GM12875 (cell line): ENCODE data around the gene TNN.

Source experiments
- H3K4me3 ChIP-seq: one replicate; pipeline ENCODE4 v1.5.1; 2011; ENCODE audit warnings: low read depth, low read length, control low read depth
- TF ChIP-seq, protein P1 (sequence below): IDR thresholded peaks from 2 replicates; pipeline ENCODE4 v1.5.1; 2011; ENCODE audit warnings: low read depth, mild to moderate bottlenecking, control low read depth, inconsistent platforms, low read length, moderate library complexity, borderline replicate concordance; ENCODE audit not compliant: insufficient read depth

The TNN gene

DNA sequence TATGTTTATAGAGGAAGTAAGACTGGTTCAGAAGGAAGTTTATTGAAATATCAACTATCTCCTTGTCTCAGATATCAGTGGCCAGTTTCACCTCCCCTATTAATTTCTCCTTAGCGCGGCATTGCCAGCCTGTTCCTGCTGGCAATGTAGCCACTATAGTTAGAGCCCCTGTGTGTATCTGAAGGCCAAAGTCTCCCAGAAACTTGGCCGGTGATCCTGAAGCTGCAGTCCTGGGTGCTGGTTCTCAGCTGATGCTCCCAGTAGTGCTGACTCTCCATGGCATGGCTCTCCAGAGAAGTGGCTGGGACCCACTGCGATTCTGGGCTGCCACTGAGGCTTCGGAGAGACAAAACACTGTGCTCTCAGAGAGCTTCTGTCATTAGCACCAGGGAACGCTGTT lies 59.9 kb downstream of the TNN start:
- TF ChIP-seq, protein P1, sequence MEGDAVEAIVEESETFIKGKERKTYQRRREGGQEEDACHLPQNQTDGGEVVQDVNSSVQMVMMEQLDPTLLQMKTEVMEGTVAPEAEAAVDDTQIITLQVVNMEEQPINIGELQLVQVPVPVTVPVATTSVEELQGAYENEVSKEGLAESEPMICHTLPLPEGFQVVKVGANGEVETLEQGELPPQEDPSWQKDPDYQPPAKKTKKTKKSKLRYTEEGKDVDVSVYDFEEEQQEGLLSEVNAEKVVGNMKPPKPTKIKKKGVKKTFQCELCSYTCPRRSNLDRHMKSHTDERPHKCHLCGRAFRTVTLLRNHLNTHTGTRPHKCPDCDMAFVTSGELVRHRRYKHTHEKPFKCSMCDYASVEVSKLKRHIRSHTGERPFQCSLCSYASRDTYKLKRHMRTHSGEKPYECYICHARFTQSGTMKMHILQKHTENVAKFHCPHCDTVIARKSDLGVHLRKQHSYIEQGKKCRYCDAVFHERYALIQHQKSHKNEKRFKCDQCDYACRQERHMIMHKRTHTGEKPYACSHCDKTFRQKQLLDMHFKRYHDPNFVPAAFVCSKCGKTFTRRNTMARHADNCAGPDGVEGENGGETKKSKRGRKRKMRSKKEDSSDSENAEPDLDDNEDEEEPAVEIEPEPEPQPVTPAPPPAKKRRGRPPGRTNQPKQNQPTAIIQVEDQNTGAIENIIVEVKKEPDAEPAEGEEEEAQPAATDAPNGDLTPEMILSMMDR: no peak

GRCh38 chr1:175128523-175128922 lies 60.9 kb downstream of the TNN start:
- TF ChIP-seq, protein P1: no peak
- H3K4me3 ChIP-seq: no peak overlapping the region

More for the DNA sequence above, 59.9 kb downstream of the TNN start:
- H3K4me3 ChIP-seq: no peak overlapping the region

- no peak overlapping the region for H3K4me3 ChIP-seq
- TF ChIP-seq, protein P1: no peak
Observed at GRCh38 chr1:175129182-175129581, 61.5 kb downstream of the TNN start.

DNA sequence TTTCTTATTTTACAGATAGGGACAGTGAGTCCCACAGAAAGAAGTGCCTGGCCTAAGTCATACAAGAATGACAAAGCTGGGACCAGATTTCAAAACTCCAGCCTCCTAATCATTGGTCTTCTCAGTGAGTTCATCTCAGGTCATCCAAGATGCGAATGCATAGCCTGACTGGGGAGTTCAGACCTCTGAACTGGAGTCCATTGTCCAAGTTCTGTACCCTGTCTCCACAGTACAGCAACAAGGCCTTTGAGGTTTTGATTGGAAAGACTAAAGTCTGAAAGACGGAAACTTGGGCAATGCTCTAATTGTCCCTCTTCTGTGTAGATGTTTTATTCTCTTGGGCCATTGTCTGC lies 62.0 kb downstream of the TNN start:
- no peak overlapping the region for H3K4me3 ChIP-seq
- TF ChIP-seq, protein P1: no peak

- TF ChIP-seq, protein P1: no peak
- no peak overlapping the region for H3K4me3 ChIP-seq
Observed at GRCh38 chr1:175129997-175130648, 62.5 kb downstream of the TNN start.

GRCh38 chr1:175130649-175131045 lies 63.0 kb downstream of the TNN start:
- TF ChIP-seq, protein P1: no peak
- no peak overlapping the region for H3K4me3 ChIP-seq

DNA sequence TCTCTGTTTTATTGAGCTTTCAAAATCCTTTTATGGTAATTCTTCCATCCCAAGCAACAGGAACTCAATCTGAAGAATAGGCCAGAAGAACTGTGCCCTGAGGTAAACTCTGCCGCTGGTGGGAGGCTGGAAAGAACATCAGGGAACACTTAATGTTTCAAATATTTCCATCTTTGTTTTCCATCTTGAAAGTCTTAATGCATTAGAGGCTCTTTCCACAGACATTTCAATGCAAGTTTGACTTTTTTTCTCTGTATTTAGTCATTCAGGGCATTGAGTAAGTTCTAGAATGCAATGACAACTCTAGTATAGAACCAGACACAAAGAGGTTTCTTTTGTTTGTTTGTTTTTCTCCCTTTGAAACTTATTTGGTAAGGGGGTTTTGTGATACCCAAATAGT lies 63.5 kb downstream of the TNN start:
- TF ChIP-seq, protein P1: no peak
- H3K4me3 ChIP-seq: no peak overlapping the region
